Astrocyte (in vitro differentiated cells and primary cell): ENCODE results near the gene USP47.

Experiments used
- EZH2 ChIP-seq: IDR thresholded peaks from 2 replicates; pipeline ENCODE4 v1.6.1; 2012; ENCODE audit warnings: mild to moderate bottlenecking, low read length, inconsistent platforms; ENCODE audit not compliant: insufficient read depth
- TF ChIP-seq, protein P1 (sequence below): IDR thresholded peaks from 2 replicates; pipeline ENCODE4 v1.5.1; 2011; ENCODE audit warnings: low read depth, mild to moderate bottlenecking, inconsistent platforms, low read length, moderate library complexity; ENCODE audit not compliant: insufficient read depth

- TF ChIP-seq EZH2 = no peak
- TF ChIP-seq, protein P1, sequence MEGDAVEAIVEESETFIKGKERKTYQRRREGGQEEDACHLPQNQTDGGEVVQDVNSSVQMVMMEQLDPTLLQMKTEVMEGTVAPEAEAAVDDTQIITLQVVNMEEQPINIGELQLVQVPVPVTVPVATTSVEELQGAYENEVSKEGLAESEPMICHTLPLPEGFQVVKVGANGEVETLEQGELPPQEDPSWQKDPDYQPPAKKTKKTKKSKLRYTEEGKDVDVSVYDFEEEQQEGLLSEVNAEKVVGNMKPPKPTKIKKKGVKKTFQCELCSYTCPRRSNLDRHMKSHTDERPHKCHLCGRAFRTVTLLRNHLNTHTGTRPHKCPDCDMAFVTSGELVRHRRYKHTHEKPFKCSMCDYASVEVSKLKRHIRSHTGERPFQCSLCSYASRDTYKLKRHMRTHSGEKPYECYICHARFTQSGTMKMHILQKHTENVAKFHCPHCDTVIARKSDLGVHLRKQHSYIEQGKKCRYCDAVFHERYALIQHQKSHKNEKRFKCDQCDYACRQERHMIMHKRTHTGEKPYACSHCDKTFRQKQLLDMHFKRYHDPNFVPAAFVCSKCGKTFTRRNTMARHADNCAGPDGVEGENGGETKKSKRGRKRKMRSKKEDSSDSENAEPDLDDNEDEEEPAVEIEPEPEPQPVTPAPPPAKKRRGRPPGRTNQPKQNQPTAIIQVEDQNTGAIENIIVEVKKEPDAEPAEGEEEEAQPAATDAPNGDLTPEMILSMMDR = no peak
Measured at GRCh38 chr11:11965192-11965591, 123.4 kb downstream of the USP47 start.
